SU-DHL-6 (cell line): ENCODE data around the gene GTF3C1.

Source experiments
- H2AFZ ChIP-seq: fragments of 200-600 bp; sonication (generic); 2 replicates; pipeline ENCODE4 v1.6.1; 2014; ENCODE audit warnings: low read depth, mild to moderate bottlenecking, moderate library complexity, mixed read lengths, antibody characterized with exemption, low read length; ENCODE audit not compliant: severe bottlenecking
- H3F3A ChIP-seq: fragments of 200-600 bp; shearing (Covaris generic); 2 replicates; pipeline ENCODE4 v1.6.0; 2016; ENCODE audit warnings: antibody characterized with exemption, mild to moderate bottlenecking; ENCODE audit not compliant: insufficient read depth
- H3K27ac ChIP-seq: fragments of 200-600 bp; sonication (generic); 2 replicates; pipeline ENCODE4 v1.5.1; 2016; ENCODE audit warnings: low read depth, mild to moderate bottlenecking, low read length, moderate library complexity, mixed read lengths
- H3K27me3 ChIP-seq: fragments of 200-600 bp; sonication (generic), shearing (Covaris generic); 2 replicates; pipeline ENCODE4 v1.6.0; 2014; ENCODE audit warnings: mild to moderate bottlenecking, low read length
- H3K36me3 ChIP-seq: fragments of 200-600 bp; sonication (generic); 2 replicates; pipeline ENCODE4 v1.6.1; 2014; ENCODE audit warnings: mild to moderate bottlenecking, low read length, mixed read lengths
- H3K4me2 ChIP-seq: fragments of 300-600, 200-600 bp; shearing (Covaris generic), sonication (generic); 2 replicates; pipeline ENCODE4 v1.6.0; 2014; ENCODE audit warnings: low read length, low read depth, mild to moderate bottlenecking; ENCODE audit not compliant: poor library complexity, severe bottlenecking
- H3K4me3 ChIP-seq: fragments of 200-600 bp; sonication (generic); 2 replicates; pipeline ENCODE4 v1.5.1; 2014; ENCODE audit warnings: antibody characterized with exemption, low read length, mild to moderate bottlenecking, mixed read lengths; ENCODE audit not compliant: insufficient read depth, poor library complexity, severe bottlenecking
- H3K79me2 ChIP-seq: fragments of 200-600 bp; sonication (generic); 2 replicates; pipeline ENCODE4 v1.6.1; 2014; ENCODE audit warnings: mild to moderate bottlenecking, low read length, moderate library complexity; ENCODE audit not compliant: insufficient read depth
- H3K9ac ChIP-seq: fragments of 200-600 bp; sonication (generic); 2 replicates; pipeline ENCODE4 v1.7.0; 2014; ENCODE audit warnings: mild to moderate bottlenecking, low read length
- H3K9me2 ChIP-seq: fragments of 200-600 bp; sonication (generic); replicated peaks from 2 replicates; pipeline ENCODE4 v1.6.1; 2014; ENCODE audit warnings: low read length; ENCODE audit not compliant: insufficient read depth
- H3K9me3 ChIP-seq: fragments of 200-600 bp; sonication (generic); 2 replicates; pipeline ENCODE4 v1.6.1; 2014; ENCODE audit warnings: low read length, mixed read lengths; ENCODE audit not compliant: insufficient read depth
- H4K20me1 ChIP-seq: fragments of 200-600 bp; sonication (generic); 2 replicates; pipeline ENCODE4 v1.6.1; 2014; ENCODE audit warnings: low read depth, mild to moderate bottlenecking, antibody characterized with exemption, low read length, moderate library complexity, mixed read lengths
- CTCF ChIP-seq: fragments of 200-600 bp; sonication (generic); IDR thresholded peaks from one replicate; pipeline ENCODE4 v1.5.1; 2017; ENCODE audit warnings: antibody characterized with exemption, mild to moderate bottlenecking, low read length, moderate library complexity; ENCODE audit not compliant: insufficient read depth, poor library complexity, severe bottlenecking
- EZH2phosphoT487 ChIP-seq: fragments of 200-600 bp; sonication (generic), shearing (Covaris generic); conservative IDR thresholded peaks from 2 replicates; pipeline ENCODE4 v1.6.1; 2018; ENCODE audit warnings: mild to moderate bottlenecking, antibody characterized with exemption, low read length, moderate library complexity, mixed read lengths

GTF3C1 gene

GRCh38 chr16:27543801-27544200 is 5.9 kb downstream of the GTF3C1 start:
- H3K79me2 ChIP-seq: peaks cover 12% of the 10 kb centered on the region
- H2AFZ ChIP-seq: no peak overlapping the region
- H3K9ac ChIP-seq: no peak overlapping the region
- H3K4me2 ChIP-seq: no peak overlapping the region
- H4K20me1 ChIP-seq: no peaks in the 10 kb centered on the region
- H3F3A ChIP-seq: no peaks in the 10 kb centered on the region
- no peak for TF ChIP-seq CTCF
- TF ChIP-seq EZH2phosphoT487: no peak
- H3K9me2 ChIP-seq: no peaks in the 10 kb centered on the region
- no peak overlapping the region for H3K4me3 ChIP-seq
- H3K36me3 ChIP-seq: no peaks in the 10 kb centered on the region
- H3K27me3 ChIP-seq: no peaks in the 10 kb centered on the region
- no peaks in the 10 kb centered on the region for H3K9me3 ChIP-seq
- H3K27ac ChIP-seq: no peak overlapping the region

- no peaks in the 10 kb centered on the region for H3F3A ChIP-seq
- TF ChIP-seq CTCF (no peak), EZH2phosphoT487 (no peak)
- H3K27ac ChIP-seq: no peak overlapping the region
- no peaks in the 10 kb centered on the region for H3K79me2 ChIP-seq
- H2AFZ ChIP-seq: no peak overlapping the region
- no peak overlapping the region for H3K4me3 ChIP-seq
- no peak overlapping the region for H3K4me2 ChIP-seq
- H3K9me2 ChIP-seq: no peaks in the 10 kb centered on the region
- no peaks in the 10 kb centered on the region for H3K27me3 ChIP-seq
- H3K9ac ChIP-seq: no peak overlapping the region
- H4K20me1 ChIP-seq: no peaks in the 10 kb centered on the region
- no peaks in the 10 kb centered on the region for H3K36me3 ChIP-seq
- H3K9me3 ChIP-seq: no peaks in the 10 kb centered on the region
Measured at GRCh38 chr16:27539636-27540035, 10.1 kb downstream of the GTF3C1 start.

- Histone ChIP-seq H3K9me2 (no peaks in the 10 kb centered on the region), H3K27me3 (no peaks in the 10 kb centered on the region), H2AFZ (no peak overlapping the region), H4K20me1 (no peaks in the 10 kb centered on the region), H3K9me3 (no peaks in the 10 kb centered on the region), H3K27ac (no peak overlapping the region), H3K4me3 (no peak overlapping the region), H3F3A (no peaks in the 10 kb centered on the region), H3K9ac (no peak overlapping the region), H3K36me3 (no peaks in the 10 kb centered on the region), H3K79me2 (no peaks in the 10 kb centered on the region), H3K4me2 (no peak overlapping the region)
- TF ChIP-seq CTCF: no peak
- no peak for TF ChIP-seq EZH2phosphoT487
Measured at GRCh38 chr16:27539120-27539519, 10.6 kb downstream of the GTF3C1 start.
